ENCODE measurements around the gene ANKRD34B. TPM values are rescaled to one million over a fixed set of nuclear protein-coding genes. Genes with fewer than 3 reads are reported as not detected.
A peak's percentile ranks its signal among the peaks of the same experiment; 100 is the strongest.

ANKRD34B gene
- total RNA-seq (2016; rRNA removed; fragmentation: Illumina TruSeq; extraction: Trizol) (0.04 and 0.06 TPM in 2 replicates), polyA plus RNA-seq (2011; rRNA removed) (0.01 TPM in 1 of 2 replicates, not detected in the other), polyA minus RNA-seq (2011; rRNA and poly(A)+ RNA removed; ENCODE audit: low replicate concordance) (not detected in 2 replicates), Bru-seq, nascent RNA (percentile 16 among the genes with signal in this experiment), BruChase-seq, experiment 1, labeled RNA remaining after a 6-hour chase (percentile 16 among the genes with signal in this experiment), BruChase-seq, experiment 2, labeled RNA remaining after a 2-hour chase (percentile 16 among the genes with signal in this experiment)
- not detected in 2 replicates for total RNA-seq (2016; cell fraction: cytosol; rRNA removed; fragmentation: Illumina TruSeq; extraction: Trizol; ENCODE audit: low read depth)
- 0.06 TPM in 1 of 2 replicates, not detected in the other for total RNA-seq (2016; cell fraction: insoluble cytoplasmic fraction; rRNA removed; fragmentation: Illumina TruSeq; extraction: Trizol)
- 0.07 TPM in 1 of 2 replicates, not detected in the other for total RNA-seq (2016; cell fraction: membrane; rRNA removed; fragmentation: Illumina TruSeq; extraction: Trizol)
- total RNA-seq (2016; cell fraction: nucleus; rRNA removed; fragmentation: Illumina TruSeq; extraction: Trizol) = not detected in 2 replicates
- polyA plus RNA-seq (2011; cell fraction: cytosol; rRNA removed) = 0.01 TPM in 1 of 2 replicates, not detected in the other
- polyA plus RNA-seq (2011; cell fraction: nucleus; rRNA removed) = 0.03 TPM in 1 of 2 replicates, not detected in the other
- polyA plus RNA-seq (2012) = not detected in 2 replicates
- not detected in 2 replicates for polyA plus RNA-seq (2016; cell fraction: cytosol; fragmentation: Illumina TruSeq; extraction: Trizol; ENCODE audit: low read depth)
- 0.08 TPM in 2 replicates for polyA plus RNA-seq (2016; cell fraction: insoluble cytoplasmic fraction; fragmentation: Illumina TruSeq; extraction: Trizol; ENCODE audit: low read depth)
- not detected in 2 replicates for polyA plus RNA-seq (2016; cell fraction: membrane; fragmentation: Illumina TruSeq; extraction: Trizol; ENCODE audit: low read depth)
- polyA plus RNA-seq (2016; cell fraction: nucleus; fragmentation: Illumina TruSeq; extraction: Trizol; ENCODE audit: insufficient read depth, low read depth) = 0.11 TPM in 2 replicates
- polyA minus RNA-seq (2011; cell fraction: cytosol; rRNA and poly(A)+ RNA removed) = not detected in 2 replicates
- not detected in 2 replicates for polyA minus RNA-seq (2011; cell fraction: nucleus; rRNA and poly(A)+ RNA removed)
- long read RNA-seq, experiment 1 = 0 reads
- long read RNA-seq, experiment 2 = 0 reads

GRCh38 chr5:80569961-80570786 lies at the start of gene ANKRD34B:
Gene ANKRD34B (minus strand): TSS chr5:80570280. CDS start chr5:80560019, 10,261 bp downstream.
- Histone ChIP-seq H3K27ac (ENCODE audit: extremely low read length, insufficient read depth, low read length) (no peak within 1 kb of the TSS), H3K79me2 (ENCODE audit: insufficient read depth, low read length) (no peaks in the 10 kb centered on the region), H3K9ac (ENCODE audit: insufficient read depth, low read depth, low read length) (no peak within 1 kb of the TSS), H2AFZ (ENCODE audit: low read length) (no peak within 1 kb of the TSS), H3K4me1 (ENCODE audit: insufficient read depth, low read length) (peaks cover 10% of the 10 kb centered on the region; the same call in 1 of the 2 replicates), H3K36me3 (replicated peaks in 1 of 2; ENCODE audit: control insufficient read depth in 1 of 2, insufficient read depth in 2 of 2, low read length in 2 of 2) (no peaks in the 10 kb centered on the region), H3K9me3 (ENCODE audit: low read length) (no peaks in the 10 kb centered on the region), H3K4me3 (replicated peaks in 1 of 3; ENCODE audit: insufficient read depth in 1 of 3, low read depth in 2 of 3, low read length in 3 of 3) (peak within 1 kb of the TSS; percentile 38 to 72 (median 58)), H3K4me2 (ENCODE audit: low read depth, low read length) (peak within 1 kb of the TSS; percentile 69), H3K27me3 (ENCODE audit: control insufficient read depth in 1 of 2, insufficient read depth in 2 of 2, low read length in 2 of 2) (peaks cover 21 to 53% of the 10 kb centered on the region in 2 experiments), H4K20me1 (ENCODE audit: insufficient read depth, low read length) (no peaks in the 10 kb centered on the region)
- 46% methylated on average over 4 of the region's 73 CpGs for WGBS (ENCODE audit: low lambda C conversion rate)
- DNase-seq (ENCODE audit: low spot score) (no peak), ATAC-seq (peak; percentile 80), FAIRE-seq (no peak)
- in situ Hi-C loops (cut with HindIII; ENCODE audit: extremely low pct_ligation_motif_present, low pct_unique_long_range_greater_than_20kb) = no loop called here
- BruUV-seq (replicated peaks) = no TSS peak
- ChIA-PET CTCF (ENCODE audit: low intra/inter-chr PET ratio, low total read pairs) (no interaction called here), POLR2A (no interaction called here)
- intact Hi-C loops (cut with micrococcal nuclease; ENCODE audit: unreplicated experiment) = loop anchor here (5.0 kb wide), 1 partner anchor 163 kb away; the partner anchor contains the start of gene ZFYVE16
- TF ChIP-seq DNMT1 (CRISPR knock-in tag; IDR thresholded peaks at IDR 0.05) (no peak), KDM5B (CRISPR knock-in tag; IDR thresholded peaks at IDR 0.05; ENCODE audit: borderline replicate concordance) (peak; percentile 21; the same call in 1 of the 2 replicates), ZNF777 (CRISPR knock-in tag; IDR thresholded peaks at IDR 0.05) (peak; percentile 98), HOXA9 (CRISPR knock-in tag; IDR thresholded peaks at IDR 0.05; ENCODE audit: borderline replicate concordance) (no peak), ZBTB26 (CRISPR knock-in tag; IDR thresholded peaks at IDR 0.05; ENCODE audit: borderline replicate concordance) (0 out of 2 replicates have a peak, but pooled peaks have one; percentile 24), NRL (CRISPR knock-in tag; IDR thresholded peaks at IDR 0.05; ENCODE audit: borderline replicate concordance) (0 out of 2 replicates have a peak, but pooled peaks have one; percentile 21), ZFX (CRISPR knock-in tag; IDR thresholded peaks at IDR 0.05; ENCODE audit: low read depth) (peak; percentile 19; the same call in 1 of the 2 replicates), IKZF4 (CRISPR knock-in tag; IDR thresholded peaks at IDR 0.05; ENCODE audit: borderline replicate concordance, low read depth, not compliant biosample characterization) (peak; percentile 83), ZKSCAN5 (CRISPR knock-in tag; IDR thresholded peaks at IDR 0.05) (no peak), TAF15 (IDR thresholded peaks at IDR 0.05; ENCODE audit: low read depth, low read length, poor library complexity, severe bottlenecking) (no peak), ZNF781 (CRISPR knock-in tag; IDR thresholded peaks at IDR 0.05; ENCODE audit: borderline replicate concordance, not compliant biosample characterization) (peak; percentile 52), ZNF687 (CRISPR knock-in tag; IDR thresholded peaks at IDR 0.05) (peak; percentile 84)
